Measurements from ENCODE around the gene SLC5A3.
A peak's percentile ranks its signal among the peaks of the same experiment; 100 is the strongest.

The SLC5A3 gene

GRCh38 chr21:34031835-34032370 lies 41.5 kb upstream of the SLC5A3 start:
- Histone ChIP-seq H3K27me3 (no peaks in the 10 kb centered on the region), H3K4me3 (no peak overlapping the region), H3K4me1 (peaks cover 0 to 10% (median 0%) of the 10 kb centered on the region in 4 donors), H3K36me3 (no peaks in the 10 kb centered on the region), H3K9me3 (no peaks in the 10 kb centered on the region), H3K27ac (no peak overlapping the region)
- intact Hi-C loops (cut with DNase I; ENCODE audit: low total_unique reads) = no loop called here
- TF ChIP-seq CTCF (IDR thresholded peaks at IDR 0.05) = no peak
- DNase-seq = no peak

DNA sequence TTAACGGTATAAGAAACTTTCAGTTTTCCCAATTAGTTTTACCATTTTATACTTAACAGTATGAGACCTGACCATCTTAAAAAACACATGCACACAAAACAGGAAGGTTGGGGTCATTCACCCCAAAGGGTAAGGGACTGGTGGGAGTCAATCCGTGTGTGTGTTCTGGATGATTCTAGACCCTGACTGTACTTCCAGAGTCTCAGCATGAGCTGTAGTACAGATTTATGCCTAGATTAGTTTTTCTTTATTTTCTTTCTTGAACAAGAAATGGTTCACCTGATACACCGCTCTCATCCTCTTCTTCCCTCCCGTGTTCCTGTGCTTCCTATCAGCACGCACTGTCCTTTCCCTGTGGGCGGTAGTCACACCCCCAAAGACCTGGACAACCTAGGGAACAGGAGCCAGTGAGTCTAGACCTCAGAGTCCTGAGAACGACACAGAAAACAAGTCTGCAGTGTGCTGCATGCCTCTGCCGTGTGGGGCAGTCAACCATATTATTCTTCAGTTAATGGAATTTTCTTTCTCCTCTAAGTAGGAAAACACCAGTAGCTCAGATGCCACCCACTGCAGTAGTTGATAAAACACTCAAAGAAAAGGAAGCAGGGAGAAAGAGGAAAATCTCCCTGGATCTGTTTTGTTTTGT lies 38.9 kb upstream of the SLC5A3 start:
- no peaks in the 10 kb centered on the region for H3K36me3 ChIP-seq
- H3K27me3 ChIP-seq = no peaks in the 10 kb centered on the region
- DNase-seq = no peak
- no peak overlapping the region for H3K4me3 ChIP-seq
- intact Hi-C loops (cut with DNase I; ENCODE audit: low total_unique reads) = no loop called here
- no peak for TF ChIP-seq CTCF (IDR thresholded peaks at IDR 0.05)
- peaks cover 0 to 14% (median 2%) of the 10 kb centered on the region in 4 donors for H3K4me1 ChIP-seq
- H3K27ac ChIP-seq = no peak overlapping the region
- no peaks in the 10 kb centered on the region for H3K9me3 ChIP-seq

GRCh38 chr21:34035619-34036354 lies 37.6 kb upstream of the SLC5A3 start:
- Histone ChIP-seq H3K9me3 (no peaks in the 10 kb centered on the region), H3K27me3 (no peaks in the 10 kb centered on the region), H3K36me3 (no peaks in the 10 kb centered on the region), H3K27ac (no peak overlapping the region), H3K4me1 (peaks cover 0 to 24% (median 5%) of the 10 kb centered on the region in 4 donors), H3K4me3 (no peak overlapping the region)
- TF ChIP-seq CTCF (IDR thresholded peaks at IDR 0.05) = no peak
- intact Hi-C loops (cut with DNase I; ENCODE audit: low total_unique reads) = no loop called here
- DNase-seq = no peak

DNA sequence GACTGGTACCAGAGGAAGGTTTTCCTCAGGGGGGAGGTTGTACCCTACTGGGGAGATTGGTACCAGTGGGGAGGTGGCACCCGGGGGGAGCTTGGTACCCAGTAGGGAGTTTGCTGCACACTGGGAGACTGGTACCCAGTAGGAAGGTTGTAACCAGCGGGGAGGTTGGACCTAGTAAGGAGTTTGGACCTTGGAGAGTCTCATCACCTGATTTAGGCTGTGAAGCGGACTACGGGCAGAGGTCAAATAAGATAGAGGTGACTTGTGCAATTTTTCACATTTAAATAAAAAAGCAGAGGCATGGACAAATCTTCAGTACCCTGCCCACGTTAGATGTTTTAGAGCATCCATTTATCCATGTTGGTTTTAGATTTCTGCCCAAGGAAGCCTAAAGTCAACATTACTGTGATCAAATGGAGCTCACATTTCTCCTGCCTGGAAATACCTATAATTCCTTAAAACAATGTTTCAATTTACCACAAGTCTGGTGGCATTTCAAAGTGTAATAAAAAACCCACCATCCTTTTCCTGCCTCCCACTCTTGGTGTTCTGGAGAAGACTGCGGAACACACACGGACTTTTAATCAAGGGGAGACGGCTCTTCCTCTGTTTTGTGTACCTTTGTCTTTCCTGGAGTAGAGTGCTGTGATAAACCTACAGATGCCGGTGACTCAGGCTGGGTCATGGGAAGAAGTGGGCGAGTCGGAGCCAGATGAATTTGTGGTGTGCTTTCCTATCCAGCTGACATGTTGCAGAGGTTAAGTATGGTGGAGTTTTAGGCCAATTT lies 36.2 kb upstream of the SLC5A3 start:
- Histone ChIP-seq H3K27me3 (no peaks in the 10 kb centered on the region), H3K4me3 (no peak overlapping the region), H3K36me3 (no peaks in the 10 kb centered on the region), H3K4me1 (peaks cover 0 to 24% (median 5%) of the 10 kb centered on the region in 4 donors), H3K27ac (no peak overlapping the region), H3K9me3 (no peaks in the 10 kb centered on the region)
- no peak for TF ChIP-seq CTCF (IDR thresholded peaks at IDR 0.05)
- intact Hi-C loops (cut with DNase I; ENCODE audit: low total_unique reads) = no loop called here
- no peak for DNase-seq

DNA sequence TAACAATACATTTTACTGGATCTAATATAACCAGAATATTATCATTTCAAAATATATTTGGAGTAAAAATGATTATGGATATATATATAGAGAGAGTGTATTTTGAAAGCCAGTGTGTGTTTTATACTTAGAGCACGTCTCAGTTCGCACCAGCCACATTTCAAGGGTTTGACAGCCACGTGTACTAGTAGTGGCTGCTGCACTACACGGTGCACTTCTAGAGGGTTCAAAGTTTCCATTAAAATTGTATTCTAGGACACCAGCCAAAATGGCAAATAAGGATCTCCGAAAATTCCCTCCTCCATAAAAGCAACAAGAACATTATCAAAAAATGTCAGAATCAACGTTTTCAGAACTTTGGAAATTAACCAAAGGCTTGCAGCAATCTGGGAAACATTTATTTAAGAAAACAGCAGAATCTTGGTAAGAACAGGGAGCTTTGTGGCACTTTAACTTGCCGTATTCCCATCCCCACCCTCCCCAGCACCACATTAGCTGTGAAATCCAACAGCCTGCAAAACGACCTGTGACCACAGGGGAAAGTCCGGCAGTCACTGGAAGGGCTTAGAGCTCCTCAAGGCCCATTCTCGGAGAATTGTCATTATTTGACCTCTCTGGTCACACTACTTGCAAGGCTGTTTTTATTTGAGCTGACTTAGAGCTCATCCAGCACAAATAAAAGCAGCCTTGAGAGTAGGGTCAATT lies 33.5 kb upstream of the SLC5A3 start:
- Histone ChIP-seq H3K27ac (peak overlapping the region; percentile 62 to 65), H3K4me3 (no peak overlapping the region), H3K36me3 (no peaks in the 10 kb centered on the region), H3K27me3 (no peaks in the 10 kb centered on the region), H3K4me1 (peaks cover 0 to 14% (median 5%) of the 10 kb centered on the region in 4 donors), H3K9me3 (no peaks in the 10 kb centered on the region)
- peak; percentile 27 to 38 for TF ChIP-seq CTCF (IDR thresholded peaks at IDR 0.05)
- intact Hi-C loops (cut with DNase I; ENCODE audit: low total_unique reads) = no loop called here
- DNase-seq = peak in 1 of 2 donors; percentile 66
